HG03103 (cell line): ENCODE measurements around the gene ATOH1.

Source experiments
- ATAC-seq: cut with Tn5 transposase; IDR thresholded peaks from one replicate; pipeline ENCODE4 v1.9.1; 2021; ENCODE audit warnings: low read depth; ENCODE audit not compliant: unreplicated experiment

The ATOH1 gene

GRCh38 chr4:93834249-93835066, 5.9 kb downstream of the ATOH1 start:
- no peak for ATAC-seq

- no peak for ATAC-seq
Observed at GRCh38 chr4:93835929-93836328, 7.4 kb downstream of the ATOH1 start.

- no peak for ATAC-seq
Observed at GRCh38 chr4:93839704-93840103, 11.2 kb downstream of the ATOH1 start.

DNA sequence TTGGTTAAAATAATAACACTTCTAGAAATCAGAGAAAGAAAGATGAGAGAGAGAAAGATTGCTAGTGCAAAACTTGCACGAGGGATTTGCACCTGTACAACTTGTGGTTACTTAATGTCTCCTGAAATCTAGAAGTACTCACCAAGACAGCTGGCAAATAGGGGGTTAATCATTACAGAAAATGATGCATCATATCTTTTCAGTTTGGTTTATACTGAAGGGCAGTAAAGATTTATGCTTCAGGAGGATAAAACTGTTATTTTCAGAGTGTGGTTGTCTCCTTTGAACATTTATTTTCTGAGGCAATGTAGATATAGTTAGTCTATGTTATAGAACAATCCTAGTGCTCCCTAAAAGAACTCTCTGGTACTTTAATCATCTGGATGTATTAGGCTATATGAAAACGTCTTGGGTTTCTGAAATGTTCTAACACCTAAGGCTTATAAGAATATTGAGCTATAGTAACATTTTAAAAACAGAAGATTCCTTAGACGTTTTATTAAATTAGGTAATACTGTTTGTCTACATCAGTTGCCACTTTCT, 13.3 kb downstream of the ATOH1 start:
- ATAC-seq = no peak

GRCh38 chr4:93842601-93843252, 14.2 kb downstream of the ATOH1 start:
- ATAC-seq = no peak

GRCh38 chr4:93843772-93844171, 15.2 kb downstream of the ATOH1 start:
- no peak for ATAC-seq

DNA sequence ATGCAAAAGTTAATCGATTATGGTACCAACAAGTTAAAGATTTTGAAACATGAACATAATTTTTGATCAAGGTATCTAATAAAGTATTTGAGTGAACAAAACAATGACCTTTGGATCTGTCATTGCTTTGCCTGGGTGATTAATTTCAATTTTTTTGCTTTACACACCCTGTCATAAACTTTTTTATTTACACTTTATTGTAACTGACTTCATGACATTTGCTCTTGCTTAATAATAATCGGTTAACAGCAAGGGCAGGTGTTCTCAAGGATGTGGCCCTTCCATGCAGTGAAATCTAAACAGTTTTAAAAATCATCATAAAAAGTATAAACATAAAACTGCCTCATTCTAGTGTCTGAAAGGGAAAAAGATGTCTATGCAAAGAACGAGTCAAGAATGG, 24.1 kb downstream of the ATOH1 start:
- no peak for ATAC-seq

DNA sequence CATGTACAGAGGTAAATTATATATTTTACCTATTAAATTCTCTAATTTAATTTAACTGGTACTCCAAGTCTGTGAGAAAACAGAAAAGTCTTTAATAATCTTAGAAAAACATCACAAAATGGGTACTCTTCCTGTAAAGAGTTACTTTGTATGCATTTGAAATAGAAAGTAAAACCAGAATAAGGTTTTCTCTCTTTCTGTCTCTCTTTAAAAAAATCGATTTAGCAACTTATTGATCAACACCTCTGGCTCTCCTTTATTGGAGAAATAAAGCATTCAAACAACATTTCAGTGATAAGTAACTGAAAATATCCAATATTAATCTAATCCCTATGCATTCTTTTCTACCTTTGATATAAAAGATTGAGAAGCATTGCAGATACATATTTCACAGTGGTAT, 27.4 kb downstream of the ATOH1 start:
- no peak for ATAC-seq

DNA sequence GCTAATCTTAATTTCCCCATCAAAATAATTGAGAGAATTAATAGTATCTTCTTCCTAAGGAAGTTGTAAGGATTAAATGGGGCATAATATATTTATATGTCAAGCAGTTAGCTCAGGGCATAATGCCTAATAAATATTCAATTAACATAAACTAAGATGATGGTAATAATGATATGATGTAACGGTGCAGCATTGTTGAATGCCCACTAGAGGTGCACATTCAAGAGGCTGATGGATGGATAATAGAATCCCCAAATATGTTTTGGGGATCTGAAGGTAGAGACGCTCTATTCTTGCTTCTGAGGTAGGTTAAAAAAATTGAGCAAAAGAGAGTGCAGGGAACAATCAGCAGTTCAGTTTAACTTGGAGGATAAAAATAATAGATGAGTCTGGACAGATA, 37.1 kb downstream of the ATOH1 start:
- no peak for ATAC-seq

DNA sequence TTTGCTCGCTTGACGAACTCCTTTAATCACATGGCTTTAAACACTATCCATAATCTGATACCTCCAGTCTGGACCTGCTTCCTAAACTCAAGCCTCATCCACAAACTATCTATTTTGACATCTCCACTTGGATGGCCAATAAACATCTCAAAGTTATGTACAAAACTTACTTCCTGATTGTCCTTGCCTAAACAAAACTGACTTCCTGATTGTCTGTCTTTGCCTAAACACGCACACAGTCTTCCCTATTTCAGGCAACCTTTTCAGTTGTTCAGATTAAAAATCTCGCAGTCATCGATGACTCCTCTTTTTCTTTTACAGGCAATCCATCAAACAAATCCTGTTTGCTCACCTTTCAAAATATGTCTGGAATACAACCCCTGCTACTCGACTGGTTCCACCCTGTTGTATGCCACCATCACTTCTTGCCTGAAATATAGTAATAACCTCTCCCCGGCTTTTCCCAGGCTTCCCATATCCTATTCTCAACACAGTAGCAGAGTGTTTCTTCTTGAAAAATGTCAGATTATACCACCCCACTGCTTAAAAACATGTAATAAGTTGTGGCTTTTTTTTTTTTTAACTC, 39.0 kb downstream of the ATOH1 start:
- ATAC-seq = no peak

DNA sequence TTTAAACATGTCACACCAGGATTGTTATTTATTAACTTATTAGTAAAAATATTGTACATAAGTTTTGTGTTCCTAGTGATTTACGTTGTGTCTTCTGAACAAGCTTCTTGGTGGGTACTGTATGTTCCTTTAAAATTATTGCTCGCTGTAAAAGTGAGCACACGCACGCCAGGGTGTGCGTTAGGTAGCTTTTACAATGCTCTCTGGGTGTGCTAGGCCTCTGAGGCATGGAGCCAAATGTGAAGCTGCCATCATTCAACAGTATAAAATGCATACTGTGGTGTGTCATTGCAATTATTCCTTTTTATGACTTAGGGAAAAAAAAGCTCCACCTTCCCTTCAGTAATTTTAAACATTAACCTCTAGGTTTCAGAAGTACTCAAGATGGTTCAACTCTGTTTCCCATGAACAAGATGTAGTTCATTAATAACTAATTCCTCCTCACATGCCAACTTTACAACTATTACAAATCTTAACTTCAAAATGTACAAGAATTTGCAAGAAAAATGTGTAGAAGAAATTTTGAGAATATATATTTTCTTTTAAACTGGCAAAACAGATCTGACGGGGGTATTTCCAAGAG, 42.4 kb downstream of the ATOH1 start:
- ATAC-seq = no peak

DNA sequence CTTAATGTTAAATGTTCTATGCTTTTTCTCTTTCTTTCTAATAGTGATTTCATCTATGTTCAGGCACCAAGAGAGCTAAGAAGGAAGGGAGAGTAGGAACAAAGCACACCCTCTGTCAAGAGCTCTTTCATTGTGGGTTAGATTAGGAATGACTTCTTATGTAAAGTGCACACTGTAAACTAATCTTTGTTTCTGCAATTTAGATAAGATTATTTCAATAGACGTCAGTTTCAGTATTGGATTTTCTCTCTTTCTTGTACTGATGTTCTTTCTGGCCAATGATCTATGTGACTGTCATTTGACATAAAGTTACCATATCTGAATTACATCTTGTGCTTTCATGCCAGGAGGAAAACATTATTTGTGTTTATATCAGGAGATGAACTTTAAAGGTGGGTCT, 48.2 kb downstream of the ATOH1 start:
- no peak for ATAC-seq

- no peak for ATAC-seq
Observed at GRCh38 chr4:93878566-93878965, 50.0 kb downstream of the ATOH1 start.

- peak; percentile 73 for ATAC-seq
Observed at GRCh38 chr4:93879919-93880318, 51.4 kb downstream of the ATOH1 start.
